Measurements from ENCODE around the gene MGMT.

Gene MGMT

DNA sequence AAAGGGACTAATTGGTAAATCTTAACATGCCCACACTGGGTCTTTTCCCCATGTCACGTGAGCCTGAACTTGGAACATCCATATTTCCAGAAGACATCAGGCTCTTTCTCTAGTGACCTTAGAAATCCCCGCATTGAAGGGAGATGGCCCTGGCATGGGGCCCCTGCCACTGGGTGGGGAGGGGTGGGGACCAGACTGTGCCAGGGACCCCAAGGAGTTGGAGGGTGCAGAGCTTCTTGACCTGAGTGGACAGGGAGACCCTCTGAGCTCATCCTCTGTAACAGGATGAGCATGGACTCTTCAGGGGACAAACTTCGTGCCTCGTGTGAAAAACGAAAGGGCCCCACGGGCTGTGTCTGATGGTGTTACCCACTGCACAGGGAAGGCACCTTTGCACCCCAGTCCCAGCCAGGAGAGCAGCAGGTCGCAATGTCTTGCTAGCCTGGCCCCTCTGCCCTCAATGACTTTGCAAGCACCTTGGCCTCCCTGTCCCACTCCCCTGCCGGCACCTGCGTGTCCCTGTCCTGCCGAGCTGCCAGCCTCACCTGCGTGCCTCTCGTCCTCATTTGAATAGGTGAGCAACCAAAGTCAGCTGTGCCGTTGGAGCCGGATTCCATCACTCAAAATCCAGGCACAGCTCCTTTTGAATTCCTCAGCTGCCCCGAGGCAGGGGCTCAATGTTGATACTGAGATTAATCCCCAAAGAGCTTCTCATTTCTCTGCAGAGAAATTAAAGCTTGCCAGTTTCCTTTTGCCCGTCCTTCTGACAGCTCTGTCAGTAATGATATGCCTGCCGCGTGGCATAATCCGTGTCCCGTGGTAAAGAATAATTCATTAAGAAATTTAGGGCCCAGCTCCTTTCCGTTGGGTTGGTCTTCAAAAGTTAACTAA, 262.1 kb downstream of the MGMT start:
- TF ChIP-seq EZH2 (IDR thresholded peaks at IDR 0.05; ENCODE audit: borderline replicate concordance, low read depth, low read length, severe bottlenecking) (no peak), CTCF (IDR thresholded peaks at IDR 0.05; ENCODE audit: borderline replicate concordance, extremely low read depth, low read length, poor library complexity, severe bottlenecking) (no peak)
- peaks cover 19% of the 10 kb centered on the region; the same call in 1 of the 2 replicates for H3K36me3 ChIP-seq (ENCODE audit: insufficient read depth, low read length)
- H3K4me3 ChIP-seq (ENCODE audit: low read depth in 1 of 2, low read length in 2 of 2) = no peak overlapping the region
- H3K4me2 ChIP-seq (ENCODE audit: insufficient read depth, low read length) = no peak overlapping the region
- no peaks in the 10 kb centered on the region for H4K20me1 ChIP-seq (ENCODE audit: insufficient read depth, low read length)
- H2AFZ ChIP-seq (ENCODE audit: low read depth, low read length) = no peak overlapping the region
- no peaks in the 10 kb centered on the region for H3K27me3 ChIP-seq (ENCODE audit: insufficient read depth, low read length, poor library complexity)
- ATAC-seq (ENCODE audit: insufficient read depth, low read depth) (no peak), DNase-seq (no peak)
- no peaks in the 10 kb centered on the region for H3K4me1 ChIP-seq (ENCODE audit: insufficient read depth, low read length)
- H3K9ac ChIP-seq (ENCODE audit: low read depth, low read length) = no peak overlapping the region
- H3K27ac ChIP-seq (ENCODE audit: low read length) = no peak overlapping the region
- H3K9me3 ChIP-seq (ENCODE audit: insufficient read depth, low read length, severe bottlenecking) = peaks cover 14% of the 10 kb centered on the region
- no peaks in the 10 kb centered on the region for H3K79me2 ChIP-seq (ENCODE audit: insufficient read depth, low read length)

DNA sequence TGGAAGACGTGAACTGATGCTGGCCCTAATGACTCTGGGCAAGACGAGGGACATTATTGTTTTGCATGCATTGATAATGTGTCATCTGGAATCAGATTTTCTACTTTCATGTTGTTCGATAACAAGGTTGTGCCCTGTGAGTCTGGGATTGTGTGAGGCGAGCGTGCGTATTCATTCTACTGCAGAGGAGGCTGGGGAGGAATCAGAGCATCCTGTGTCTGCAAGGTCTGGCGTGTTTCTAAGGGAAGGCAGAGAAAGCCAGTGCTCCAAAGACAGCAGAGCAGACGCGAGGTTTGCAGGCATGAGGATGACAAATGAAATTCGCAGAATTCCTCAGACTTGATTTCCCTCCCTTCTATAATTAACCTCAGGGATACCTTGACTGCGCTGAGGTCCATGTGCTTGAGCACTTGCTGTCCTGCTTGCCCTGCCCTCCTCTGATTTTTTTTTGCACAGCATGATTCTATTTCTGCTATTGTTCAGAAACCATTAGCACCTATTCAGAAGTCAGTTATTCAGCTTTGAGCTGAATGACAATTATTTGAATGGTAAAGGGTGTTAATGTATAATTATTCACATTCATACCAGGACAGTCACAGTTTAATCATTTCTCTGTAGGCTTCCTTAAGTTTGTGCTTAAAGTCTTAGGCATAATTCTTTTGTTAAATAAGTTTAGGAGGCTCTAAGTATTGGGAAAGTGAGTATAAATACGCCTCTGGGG, 263.4 kb downstream of the MGMT start:
- H3K27ac ChIP-seq (ENCODE audit: low read length) = no peak overlapping the region
- ATAC-seq (ENCODE audit: insufficient read depth, low read depth) (no peak), DNase-seq (no peak)
- H2AFZ ChIP-seq (ENCODE audit: low read depth, low read length) = no peak overlapping the region
- H3K4me2 ChIP-seq (ENCODE audit: insufficient read depth, low read length) = no peak overlapping the region
- H3K36me3 ChIP-seq (ENCODE audit: insufficient read depth, low read length) = peaks cover 11% of the 10 kb centered on the region; the same call in 1 of the 2 replicates
- no peaks in the 10 kb centered on the region for H4K20me1 ChIP-seq (ENCODE audit: insufficient read depth, low read length)
- peaks cover 13% of the 10 kb centered on the region for H3K9me3 ChIP-seq (ENCODE audit: insufficient read depth, low read length, severe bottlenecking)
- H3K79me2 ChIP-seq (ENCODE audit: insufficient read depth, low read length) = no peaks in the 10 kb centered on the region
- no peaks in the 10 kb centered on the region for H3K4me1 ChIP-seq (ENCODE audit: insufficient read depth, low read length)
- no peak overlapping the region for H3K4me3 ChIP-seq (ENCODE audit: low read depth in 1 of 2, low read length in 2 of 2)
- TF ChIP-seq CTCF (IDR thresholded peaks at IDR 0.05; ENCODE audit: borderline replicate concordance, extremely low read depth, low read length, poor library complexity, severe bottlenecking) (no peak), EZH2 (IDR thresholded peaks at IDR 0.05; ENCODE audit: borderline replicate concordance, low read depth, low read length, severe bottlenecking) (no peak)
- no peaks in the 10 kb centered on the region for H3K27me3 ChIP-seq (ENCODE audit: insufficient read depth, low read length, poor library complexity)
- no peak overlapping the region for H3K9ac ChIP-seq (ENCODE audit: low read depth, low read length)

- no peak overlapping the region for H3K4me2 ChIP-seq (ENCODE audit: insufficient read depth, low read length)
- H2AFZ ChIP-seq (ENCODE audit: low read depth, low read length) = no peak overlapping the region
- H3K9me3 ChIP-seq (ENCODE audit: insufficient read depth, low read length, severe bottlenecking) = peaks cover 10% of the 10 kb centered on the region
- H3K4me3 ChIP-seq (ENCODE audit: low read depth in 1 of 2, low read length in 2 of 2) = no peak overlapping the region
- no peaks in the 10 kb centered on the region for H3K79me2 ChIP-seq (ENCODE audit: insufficient read depth, low read length)
- H3K36me3 ChIP-seq (ENCODE audit: insufficient read depth, low read length) = peaks cover 6% of the 10 kb centered on the region; the same call in 1 of the 2 replicates
- no peak overlapping the region for H3K27ac ChIP-seq (ENCODE audit: low read length)
- H3K27me3 ChIP-seq (ENCODE audit: insufficient read depth, low read length, poor library complexity) = no peaks in the 10 kb centered on the region
- H3K4me1 ChIP-seq (ENCODE audit: insufficient read depth, low read length) = no peaks in the 10 kb centered on the region
- TF ChIP-seq CTCF (IDR thresholded peaks at IDR 0.05; ENCODE audit: borderline replicate concordance, extremely low read depth, low read length, poor library complexity, severe bottlenecking) = no peak
- no peak for TF ChIP-seq EZH2 (IDR thresholded peaks at IDR 0.05; ENCODE audit: borderline replicate concordance, low read depth, low read length, severe bottlenecking)
- no peak overlapping the region for H3K9ac ChIP-seq (ENCODE audit: low read depth, low read length)
- no peaks in the 10 kb centered on the region for H4K20me1 ChIP-seq (ENCODE audit: insufficient read depth, low read length)
- ATAC-seq (ENCODE audit: insufficient read depth, low read depth) = no peak
- no peak for DNase-seq
Observed at GRCh38 chr10:129730993-129731325, 263.9 kb downstream of the MGMT start.
